ENCODE measurements around the gene CLEC14A.

The CLEC14A gene

DNA sequence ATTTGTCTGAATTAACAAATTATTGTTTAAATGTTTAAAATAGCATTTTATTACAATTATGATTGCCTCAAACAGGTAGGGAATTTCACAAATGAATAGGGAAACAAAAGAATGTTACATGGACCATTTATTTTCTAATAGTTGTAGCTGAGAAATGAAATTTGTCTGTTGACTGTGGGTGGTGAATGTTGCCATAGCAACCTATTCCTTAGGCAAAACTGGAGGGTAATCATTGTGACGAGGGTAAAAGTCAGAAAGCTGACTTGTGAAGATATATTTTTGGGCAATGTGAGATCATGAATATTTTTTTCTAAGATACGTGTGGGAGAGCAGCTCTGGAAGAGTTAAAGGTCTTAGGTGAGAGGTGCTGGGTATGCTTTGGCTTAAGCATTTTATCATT lies 24.2 kb upstream of the CLEC14A start:
- no peaks in the 10 kb centered on the region for H3K9me3 ChIP-seq (ENCODE audit: control insufficient read depth, low read length)
- H3K27me3 ChIP-seq (replicated peaks; ENCODE audit: control insufficient read depth, insufficient read depth, low read length, poor library complexity, severe bottlenecking) = no peaks in the 10 kb centered on the region
- DNase-seq = no peak
- no peaks in the 10 kb centered on the region for H3K4me1 ChIP-seq (ENCODE audit: control insufficient read depth, insufficient read depth, low read length, poor library complexity, severe bottlenecking)
- no peak overlapping the region for H3K4me3 ChIP-seq (ENCODE audit: insufficient read depth, low read depth, low read length, poor library complexity, severe bottlenecking)
- no peaks in the 10 kb centered on the region for H3K36me3 ChIP-seq (ENCODE audit: control insufficient read depth, insufficient read depth, low read length)
- H3K27ac ChIP-seq (ENCODE audit: insufficient read depth, low read length, poor library complexity, severe bottlenecking) = no peak overlapping the region

DNA sequence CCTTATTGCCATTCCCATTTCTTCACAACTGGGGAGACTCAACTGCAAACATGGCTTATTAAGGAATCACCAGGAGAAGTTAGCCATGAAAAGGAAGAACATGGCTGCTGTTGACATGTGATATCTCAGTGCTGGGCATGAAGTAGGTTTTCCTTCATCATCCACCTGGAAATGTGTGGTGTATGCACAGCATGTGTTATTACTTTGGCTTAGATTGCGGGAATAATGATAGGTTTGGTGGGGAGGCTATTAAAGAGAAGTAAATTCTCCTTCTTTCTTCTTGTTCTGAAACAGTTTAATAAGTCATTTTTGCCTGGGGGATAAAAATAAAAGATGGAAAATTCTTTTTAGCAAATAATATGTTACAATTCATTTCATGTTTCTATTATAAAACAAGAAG lies 23.7 kb upstream of the CLEC14A start:
- no peaks in the 10 kb centered on the region for H3K4me1 ChIP-seq (ENCODE audit: control insufficient read depth, insufficient read depth, low read length, poor library complexity, severe bottlenecking)
- no peaks in the 10 kb centered on the region for H3K9me3 ChIP-seq (ENCODE audit: control insufficient read depth, low read length)
- no peaks in the 10 kb centered on the region for H3K27me3 ChIP-seq (replicated peaks; ENCODE audit: control insufficient read depth, insufficient read depth, low read length, poor library complexity, severe bottlenecking)
- no peak overlapping the region for H3K4me3 ChIP-seq (ENCODE audit: insufficient read depth, low read depth, low read length, poor library complexity, severe bottlenecking)
- H3K36me3 ChIP-seq (ENCODE audit: control insufficient read depth, insufficient read depth, low read length) = no peaks in the 10 kb centered on the region
- no peak for DNase-seq
- no peak overlapping the region for H3K27ac ChIP-seq (ENCODE audit: insufficient read depth, low read length, poor library complexity, severe bottlenecking)

DNA sequence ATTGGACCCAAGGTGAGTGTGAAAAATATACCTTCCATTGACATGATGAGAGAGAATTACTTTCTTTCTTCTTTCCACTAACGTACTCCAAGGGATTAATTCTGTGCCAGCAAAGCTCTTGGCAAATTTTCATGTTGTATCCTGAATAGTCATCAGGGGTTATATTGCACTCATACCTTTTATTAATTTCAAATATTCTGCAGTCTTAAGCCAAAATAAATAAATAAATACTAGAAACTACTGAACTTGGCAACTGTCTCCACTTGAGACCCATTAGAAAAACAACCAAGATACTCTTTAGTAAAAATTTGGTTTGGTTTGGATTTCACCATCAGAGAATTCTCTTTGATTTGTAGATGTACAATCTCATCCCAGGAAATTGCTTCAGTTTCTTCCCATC lies 22.1 kb upstream of the CLEC14A start:
- Histone ChIP-seq H3K36me3 (ENCODE audit: control insufficient read depth, insufficient read depth, low read length) (no peaks in the 10 kb centered on the region), H3K4me1 (ENCODE audit: control insufficient read depth, insufficient read depth, low read length, poor library complexity, severe bottlenecking) (no peaks in the 10 kb centered on the region), H3K4me3 (ENCODE audit: insufficient read depth, low read depth, low read length, poor library complexity, severe bottlenecking) (no peak overlapping the region), H3K27me3 (replicated peaks; ENCODE audit: control insufficient read depth, insufficient read depth, low read length, poor library complexity, severe bottlenecking) (no peaks in the 10 kb centered on the region), H3K9me3 (ENCODE audit: control insufficient read depth, low read length) (no peaks in the 10 kb centered on the region), H3K27ac (ENCODE audit: insufficient read depth, low read length, poor library complexity, severe bottlenecking) (no peak overlapping the region)
- no peak for DNase-seq

DNA sequence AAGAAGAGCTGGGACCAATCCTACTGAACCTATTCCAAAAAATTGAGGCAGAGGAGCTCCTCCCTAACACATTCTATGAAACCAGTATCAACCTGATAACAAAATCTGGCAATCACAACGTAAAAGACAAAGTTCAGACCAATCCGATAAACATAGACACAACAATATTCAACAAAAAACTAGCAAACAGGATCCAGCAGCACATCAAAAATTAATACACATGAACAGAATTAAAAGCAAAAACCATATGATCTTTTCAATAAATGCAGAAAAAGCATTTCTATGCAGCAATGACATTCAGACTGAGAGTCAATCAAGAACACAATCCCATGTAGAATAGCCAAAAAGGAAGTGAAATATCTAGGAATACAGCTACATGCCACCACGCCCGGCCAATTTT lies 7.0 kb upstream of the CLEC14A start:
- no peaks in the 10 kb centered on the region for H3K36me3 ChIP-seq (ENCODE audit: control insufficient read depth, insufficient read depth, low read length)
- no peak for DNase-seq

DNA sequence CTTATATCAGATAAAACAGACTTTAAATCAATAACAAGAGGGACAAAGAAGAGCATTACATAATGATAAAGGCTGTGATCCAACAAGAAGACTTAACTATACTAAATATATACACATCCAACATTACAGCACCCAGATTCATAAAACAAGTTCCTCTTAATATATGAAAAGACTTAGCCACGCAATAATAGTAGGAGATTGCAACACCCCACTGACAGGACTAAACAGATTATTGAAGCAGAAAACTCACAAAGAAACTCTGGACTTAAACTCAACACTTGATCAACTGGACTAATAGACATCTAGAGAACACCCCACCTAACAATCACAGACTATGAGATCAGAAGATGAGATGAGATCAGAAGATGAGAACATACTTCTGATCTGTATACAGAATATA lies 5.7 kb upstream of the CLEC14A start:
- no peaks in the 10 kb centered on the region for H3K9me3 ChIP-seq (ENCODE audit: control insufficient read depth, low read length)
- no peaks in the 10 kb centered on the region for H3K27me3 ChIP-seq (replicated peaks; ENCODE audit: control insufficient read depth, insufficient read depth, low read length, poor library complexity, severe bottlenecking)
- no peak overlapping the region for H3K27ac ChIP-seq (ENCODE audit: insufficient read depth, low read length, poor library complexity, severe bottlenecking)
- H3K36me3 ChIP-seq (ENCODE audit: control insufficient read depth, insufficient read depth, low read length) = no peaks in the 10 kb centered on the region
- H3K4me1 ChIP-seq (ENCODE audit: control insufficient read depth, insufficient read depth, low read length, poor library complexity, severe bottlenecking) = no peaks in the 10 kb centered on the region
- DNase-seq = no peak
- no peak overlapping the region for H3K4me3 ChIP-seq (ENCODE audit: insufficient read depth, low read depth, low read length, poor library complexity, severe bottlenecking)

More for the DNA sequence above, 7.0 kb upstream of the CLEC14A start:
- H3K9me3 ChIP-seq (ENCODE audit: control insufficient read depth, low read length) = no peaks in the 10 kb centered on the region
- H3K4me1 ChIP-seq (ENCODE audit: control insufficient read depth, insufficient read depth, low read length, poor library complexity, severe bottlenecking) = no peaks in the 10 kb centered on the region
- H3K27me3 ChIP-seq (replicated peaks; ENCODE audit: control insufficient read depth, insufficient read depth, low read length, poor library complexity, severe bottlenecking) = no peaks in the 10 kb centered on the region
- H3K27ac ChIP-seq (ENCODE audit: insufficient read depth, low read length, poor library complexity, severe bottlenecking) = no peak overlapping the region
- H3K4me3 ChIP-seq (ENCODE audit: insufficient read depth, low read depth, low read length, poor library complexity, severe bottlenecking) = no peak overlapping the region

DNA sequence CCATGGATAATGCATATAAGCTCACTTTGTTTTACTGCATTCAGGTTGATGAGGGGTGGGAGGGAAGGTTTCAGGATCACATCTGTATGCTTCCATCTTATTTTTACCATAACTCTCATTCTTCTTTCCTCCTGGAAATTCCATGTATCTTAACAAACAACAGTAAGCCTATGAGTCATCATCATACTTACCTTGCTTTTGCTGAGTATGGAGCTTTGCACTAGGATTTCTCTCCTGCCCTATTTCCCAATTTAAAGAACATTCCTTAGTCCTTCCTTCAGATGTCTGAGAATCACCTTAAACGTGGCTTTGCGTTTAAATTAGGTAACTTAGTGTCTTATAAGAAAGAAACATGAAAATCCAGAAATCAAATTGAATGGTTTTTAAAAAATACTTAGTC lies 1.6 kb upstream of the CLEC14A start:
- DNase-seq = no peak
- no peak overlapping the region for H3K4me3 ChIP-seq (ENCODE audit: insufficient read depth, low read depth, low read length, poor library complexity, severe bottlenecking)
- H3K27me3 ChIP-seq (replicated peaks; ENCODE audit: control insufficient read depth, insufficient read depth, low read length, poor library complexity, severe bottlenecking) = peaks cover 6% of the 10 kb centered on the region
- no peaks in the 10 kb centered on the region for H3K4me1 ChIP-seq (ENCODE audit: control insufficient read depth, insufficient read depth, low read length, poor library complexity, severe bottlenecking)
- no peaks in the 10 kb centered on the region for H3K36me3 ChIP-seq (ENCODE audit: control insufficient read depth, insufficient read depth, low read length)
- H3K27ac ChIP-seq (ENCODE audit: insufficient read depth, low read length, poor library complexity, severe bottlenecking) = no peak overlapping the region
- no peaks in the 10 kb centered on the region for H3K9me3 ChIP-seq (ENCODE audit: control insufficient read depth, low read length)

DNA sequence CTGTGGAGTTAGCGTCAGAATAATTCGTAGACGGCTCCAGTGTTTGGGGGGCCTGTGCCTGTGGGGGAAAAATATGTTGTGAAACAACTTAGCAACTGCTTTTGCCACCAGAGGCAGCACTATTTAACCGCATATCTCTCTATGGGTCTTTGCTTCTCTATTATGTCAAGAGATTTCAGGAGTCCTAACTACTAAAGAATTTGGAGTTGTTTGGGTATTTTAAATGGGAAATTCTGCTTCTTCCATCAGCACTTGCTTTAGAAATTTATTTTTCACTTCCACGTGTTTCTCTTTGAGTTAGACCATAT lies 594 bp upstream of the CLEC14A start:
- Histone ChIP-seq H3K27me3 (replicated peaks; ENCODE audit: control insufficient read depth, insufficient read depth, low read length, poor library complexity, severe bottlenecking) (peaks cover 6% of the 10 kb centered on the region), H3K36me3 (ENCODE audit: control insufficient read depth, insufficient read depth, low read length) (no peaks in the 10 kb centered on the region), H3K4me3 (ENCODE audit: insufficient read depth, low read depth, low read length, poor library complexity, severe bottlenecking) (no peak overlapping the region), H3K4me1 (ENCODE audit: control insufficient read depth, insufficient read depth, low read length, poor library complexity, severe bottlenecking) (no peaks in the 10 kb centered on the region), H3K27ac (ENCODE audit: insufficient read depth, low read length, poor library complexity, severe bottlenecking) (no peak overlapping the region), H3K9me3 (ENCODE audit: control insufficient read depth, low read length) (no peaks in the 10 kb centered on the region)
- no peak for DNase-seq

DNA sequence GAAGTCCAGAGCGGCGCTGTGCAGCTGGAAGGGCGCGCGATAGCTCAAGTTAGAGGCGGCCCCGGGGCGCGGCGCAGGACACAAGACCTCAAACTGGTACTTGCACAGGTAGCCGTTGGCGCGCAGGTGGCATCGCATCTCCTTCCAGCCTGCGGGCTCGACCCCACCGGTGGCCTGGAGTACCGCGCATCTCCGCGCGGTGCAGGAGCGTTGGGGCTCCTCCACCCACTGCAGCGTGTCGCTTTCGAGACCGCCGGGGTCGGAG lies 553 bp downstream of the CLEC14A start:
- no peak for DNase-seq
- no peaks in the 10 kb centered on the region for H3K9me3 ChIP-seq (ENCODE audit: control insufficient read depth, low read length)
- H3K36me3 ChIP-seq (ENCODE audit: control insufficient read depth, insufficient read depth, low read length) = no peaks in the 10 kb centered on the region
- H3K4me1 ChIP-seq (ENCODE audit: control insufficient read depth, insufficient read depth, low read length, poor library complexity, severe bottlenecking) = no peaks in the 10 kb centered on the region
- H3K27me3 ChIP-seq (replicated peaks; ENCODE audit: control insufficient read depth, insufficient read depth, low read length, poor library complexity, severe bottlenecking) = peaks cover 6% of the 10 kb centered on the region
- peak overlapping the region; percentile 22 for H3K4me3 ChIP-seq (ENCODE audit: insufficient read depth, low read depth, low read length, poor library complexity, severe bottlenecking)
- no peak overlapping the region for H3K27ac ChIP-seq (ENCODE audit: insufficient read depth, low read length, poor library complexity, severe bottlenecking)

DNA sequence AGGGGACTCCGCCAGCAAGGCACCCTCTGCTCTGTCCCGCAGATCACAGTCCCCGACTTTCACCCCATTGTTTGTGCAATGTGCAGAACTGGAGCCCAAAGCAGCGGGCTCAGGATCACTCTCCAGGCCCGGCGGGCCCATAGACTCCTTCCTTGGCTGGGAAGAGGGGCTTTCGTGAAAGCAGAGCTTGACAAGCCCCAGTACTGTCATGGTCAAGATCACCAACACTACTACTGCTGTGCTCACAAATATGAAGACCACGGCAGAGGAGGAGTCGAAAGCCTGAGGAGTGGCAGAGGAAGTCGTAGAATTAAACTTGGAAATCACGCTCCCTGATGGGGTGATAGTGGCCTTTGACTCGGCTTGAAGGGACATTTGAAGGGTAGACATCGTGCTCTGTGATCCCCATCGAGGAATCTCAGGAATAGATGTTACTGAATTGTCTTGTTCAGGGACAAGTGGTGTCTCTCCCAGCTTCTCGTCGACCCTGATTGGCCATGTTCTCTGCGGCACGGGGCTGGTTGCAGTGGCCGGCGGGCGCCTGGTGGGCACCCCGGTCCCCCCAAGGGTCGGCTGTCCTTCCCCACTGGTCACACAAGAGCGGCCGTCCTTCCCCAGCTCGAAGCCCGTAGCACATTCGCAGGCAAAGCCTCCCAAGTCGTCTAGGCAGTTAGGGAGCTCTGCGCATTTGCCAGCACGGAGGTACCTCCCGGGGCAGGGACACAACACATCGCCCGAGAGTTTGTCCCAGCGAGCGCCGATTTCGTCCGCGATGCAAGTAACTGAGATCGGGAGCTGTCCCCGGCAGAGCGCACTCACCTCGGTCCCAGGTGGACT lies 1.1 kb downstream of the CLEC14A start:
- DNase-seq = no peak
- Histone ChIP-seq H3K27me3 (replicated peaks; ENCODE audit: control insufficient read depth, insufficient read depth, low read length, poor library complexity, severe bottlenecking) (peaks cover 6% of the 10 kb centered on the region), H3K4me1 (ENCODE audit: control insufficient read depth, insufficient read depth, low read length, poor library complexity, severe bottlenecking) (no peaks in the 10 kb centered on the region), H3K36me3 (ENCODE audit: control insufficient read depth, insufficient read depth, low read length) (no peaks in the 10 kb centered on the region), H3K9me3 (ENCODE audit: control insufficient read depth, low read length) (no peaks in the 10 kb centered on the region), H3K27ac (ENCODE audit: insufficient read depth, low read length, poor library complexity, severe bottlenecking) (no peak overlapping the region), H3K4me3 (ENCODE audit: insufficient read depth, low read depth, low read length, poor library complexity, severe bottlenecking) (no peak overlapping the region)

DNA sequence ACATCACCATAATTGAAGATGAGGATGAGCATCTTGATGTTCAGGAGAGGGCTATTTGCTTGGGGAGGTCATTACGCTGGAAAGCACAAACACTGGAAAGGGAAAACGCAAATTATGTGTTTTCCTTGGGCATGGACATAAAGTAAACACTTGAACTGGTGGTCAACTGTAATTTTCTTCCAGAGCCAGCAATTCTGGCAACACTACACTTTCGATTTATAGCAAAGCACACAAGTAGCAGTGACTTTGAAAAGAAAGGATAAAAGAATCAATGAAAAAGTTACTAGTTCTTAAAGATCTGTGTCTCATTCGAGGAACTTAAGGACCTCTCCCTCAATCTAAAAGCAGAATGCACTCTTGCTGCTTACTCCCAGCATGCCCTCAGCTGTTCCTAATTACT lies 2.2 kb downstream of the CLEC14A start:
- no peaks in the 10 kb centered on the region for H3K4me1 ChIP-seq (ENCODE audit: control insufficient read depth, insufficient read depth, low read length, poor library complexity, severe bottlenecking)
- no peak for DNase-seq
- H3K27ac ChIP-seq (ENCODE audit: insufficient read depth, low read length, poor library complexity, severe bottlenecking) = no peak overlapping the region
- H3K36me3 ChIP-seq (ENCODE audit: control insufficient read depth, insufficient read depth, low read length) = no peaks in the 10 kb centered on the region
- no peaks in the 10 kb centered on the region for H3K9me3 ChIP-seq (ENCODE audit: control insufficient read depth, low read length)
- no peak overlapping the region for H3K4me3 ChIP-seq (ENCODE audit: insufficient read depth, low read depth, low read length, poor library complexity, severe bottlenecking)
- peaks cover 6% of the 10 kb centered on the region for H3K27me3 ChIP-seq (replicated peaks; ENCODE audit: control insufficient read depth, insufficient read depth, low read length, poor library complexity, severe bottlenecking)
